IMR-90 (cell line): Measurements from ENCODE around the gene CRIP1. TPM values are rescaled to one million over a fixed set of nuclear protein-coding genes. Genes with fewer than 3 reads are reported as not detected.

ENCODE experiments used
- ATAC-seq: fragments of 200-7000 bp; cut with Tn5 transposase; 2 replicates; pipeline ENCODE4 v1.9.1; 2020; ENCODE audit warnings: low read depth, mild to moderate bottlenecking, moderate library complexity
- BruUV-seq: library from RNA; stranded (reverse); fragments of 400-500 nt; replicated peaks from 2 replicates; lab custom pipeline; 2021; lab: Mats Ljungman, UMichigan
- CTCF ChIA-PET: fragments of 300-600 bp; formaldehyde crosslinking; extraction: SDS; loops from one replicate; lab custom pipeline; 2021; ENCODE audit warnings: antibody characterized with exemption; lab: Yijun Ruan, JAX
- POLR2A ChIA-PET: fragments of 300-600 bp; sonication (Branson Sonifier 250); formaldehyde crosslinking; loops from one replicate; lab custom pipeline; 2022; ENCODE audit warnings: antibody characterized with exemption; ENCODE audit not compliant: unreplicated experiment; lab: Charles Lee
- DNase-seq: peaks from one replicate; pipeline ENCODE4 v3.0.0; 2013
- H2AFZ ChIP-seq: replicated peaks from 2 replicates; pipeline ENCODE3; 2013; ENCODE audit warnings: low read length, mild to moderate bottlenecking; ENCODE audit not compliant: poor library complexity
- H2AK5ac ChIP-seq: 2 replicates; pipeline ENCODE4 v1.6.1; 2013; ENCODE audit warnings: low read depth, low read length, inconsistent platforms
- H2AK9ac ChIP-seq: replicated peaks from 2 replicates; pipeline ENCODE3; 2013; ENCODE audit warnings: mild to moderate bottlenecking, low read depth, low read length, moderate library complexity; ENCODE audit not compliant: poor library complexity
- H2BK120ac ChIP-seq: 2 replicates; pipeline ENCODE4 v1.6.1; 2013; ENCODE audit warnings: low read depth, low read length, inconsistent platforms
- H2BK15ac ChIP-seq: 3 replicates; pipeline ENCODE4 v1.6.1; 2013; ENCODE audit warnings: low read depth, low read length, inconsistent platforms
- H2BK20ac ChIP-seq: 2 replicates; pipeline ENCODE4 v1.6.1; 2013; ENCODE audit warnings: low read depth, mild to moderate bottlenecking, inconsistent platforms, low read length, moderate library complexity
- H2BK5ac ChIP-seq: 2 replicates; pipeline ENCODE4 v1.6.1; 2013; ENCODE audit warnings: mild to moderate bottlenecking, low read depth, low read length, inconsistent platforms; ENCODE audit not compliant: poor library complexity, severe bottlenecking
- H3K14ac ChIP-seq: replicated peaks from 2 replicates; pipeline ENCODE4 v1.6.1; 2013; ENCODE audit warnings: low read depth, low read length, inconsistent platforms
- H3K18ac ChIP-seq: 2 replicates; pipeline ENCODE4 v1.6.1; 2013; ENCODE audit warnings: low read depth, low read length, control low read depth
- H3K23ac ChIP-seq: 2 replicates; pipeline ENCODE4 v1.6.1; 2013; ENCODE audit warnings: low read depth, low read length, inconsistent platforms
- H3K27ac ChIP-seq: 2 replicates; pipeline ENCODE4 v1.5.1; 2013; ENCODE audit warnings: mild to moderate bottlenecking, control low read depth, low read length; ENCODE audit not compliant: insufficient read depth
- H3K27me3 ChIP-seq: 2 replicates; pipeline ENCODE4 v1.6.1; 2013; ENCODE audit warnings: low read length; ENCODE audit not compliant: control insufficient read depth, insufficient read depth
- H3K36me3 ChIP-seq: 2 replicates; pipeline ENCODE4 v1.6.1; 2013; ENCODE audit warnings: low read length, mixed read lengths; ENCODE audit not compliant: control insufficient read depth, insufficient read depth
- H3K4ac ChIP-seq: 2 replicates; pipeline ENCODE4 v1.6.1; 2013; ENCODE audit warnings: low read depth, low read length, inconsistent platforms
- H3K4me1 ChIP-seq: 2 replicates; pipeline ENCODE4 v1.6.1; 2013; ENCODE audit warnings: low read length, mixed read lengths; ENCODE audit not compliant: control insufficient read depth, insufficient read depth
- H3K4me2 ChIP-seq: 2 replicates; pipeline ENCODE4 v1.6.1; 2013; ENCODE audit warnings: low read depth, mild to moderate bottlenecking, control low read depth, low read length, moderate library complexity
- H3K4me3 ChIP-seq: 2 replicates; pipeline ENCODE4 v1.5.1; 2013; ENCODE audit warnings: low read depth, mild to moderate bottlenecking, control low read depth, low read length, moderate library complexity; ENCODE audit not compliant: insufficient read depth
- H3K56ac ChIP-seq: 2 replicates; pipeline ENCODE4 v1.6.1; 2013; ENCODE audit warnings: low read length, inconsistent platforms; ENCODE audit not compliant: insufficient read depth; ENCODE audit errors: extremely low read depth
- H3K79me1 ChIP-seq, 2 experiments: 2 replicates each; pipeline ENCODE4 v1.6.1; 2013; ENCODE audit warnings: low read length in 2 of 2, inconsistent platforms in 1 of 2, low read depth in 1 of 2
- H3K9ac ChIP-seq: 2 replicates; pipeline ENCODE4 v1.6.1; 2013; ENCODE audit warnings: low read depth, low read length, control low read depth
- H3K9me1 ChIP-seq: 2 replicates; pipeline ENCODE4 v1.6.1; 2013; ENCODE audit warnings: low read length, inconsistent platforms; ENCODE audit not compliant: insufficient read depth
- H3K9me3 ChIP-seq: 2 replicates; pipeline ENCODE4 v1.6.1; 2013; ENCODE audit warnings: low read length; ENCODE audit not compliant: control insufficient read depth, insufficient read depth
- H4K20me1 ChIP-seq: 2 replicates; pipeline ENCODE4 v1.6.1; 2013; ENCODE audit warnings: low read length, inconsistent platforms; ENCODE audit not compliant: insufficient read depth
- H4K5ac ChIP-seq: 2 replicates; pipeline ENCODE4 v1.6.1; 2013; ENCODE audit warnings: mild to moderate bottlenecking, low read depth, low read length, control low read depth
- H4K8ac ChIP-seq, 2 experiments: 2 replicates each; pipeline ENCODE4 v1.6.1; 2013; ENCODE audit warnings: low read depth in 2 of 2, low read length in 2 of 2, control low read depth in 1 of 2, inconsistent platforms in 1 of 2
- H4K91ac ChIP-seq: 2 replicates; pipeline ENCODE4 v1.6.1; 2013; ENCODE audit warnings: low read depth, low read length, inconsistent platforms; ENCODE audit not compliant: insufficient read depth
- BHLHE40 ChIP-seq: fragments of 150-350 bp; IDR thresholded peaks from 2 replicates; pipeline ENCODE4 v1.6.1; 2016; ENCODE audit warnings: mild to moderate bottlenecking, low read depth, low read length
- CEBPB ChIP-seq: IDR thresholded peaks from 2 replicates; pipeline ENCODE4 v1.6.1; 2012; ENCODE audit warnings: low read depth, low read length, improper control_type of control experiment
- CHD1 ChIP-seq: IDR thresholded peaks from 2 replicates; pipeline ENCODE4 v1.6.1; 2012; ENCODE audit warnings: low read depth, low read length, improper control_type of control experiment
- CTCF ChIP-seq: conservative IDR thresholded peaks from 2 replicates; pipeline ENCODE4 v1.5.1; 2012; ENCODE audit warnings: mild to moderate bottlenecking, low read depth, low read length, improper control_type of control experiment
- MAFK ChIP-seq: IDR thresholded peaks from 2 replicates; pipeline ENCODE4 v1.6.1; 2012; ENCODE audit warnings: low read depth, low read length, improper control_type of control experiment
- MAZ ChIP-seq: IDR thresholded peaks from 2 replicates; pipeline ENCODE4 v1.6.1; 2012; ENCODE audit warnings: low read depth, mild to moderate bottlenecking, low read length, improper control_type of control experiment, moderate library complexity, borderline replicate concordance
- NFE2L2 ChIP-seq: fragments of 150-350 bp; IDR thresholded peaks from 2 replicates; pipeline ENCODE4 v1.6.1; 2016; ENCODE audit warnings: low read depth, mild to moderate bottlenecking, low read length
- POLR2A ChIP-seq: IDR thresholded peaks from 2 replicates; pipeline ENCODE4 v1.6.1; 2012; ENCODE audit warnings: mild to moderate bottlenecking, low read depth, low read length
- RAD21 ChIP-seq: IDR thresholded peaks from 2 replicates; pipeline ENCODE4 v1.6.1; 2012; ENCODE audit warnings: low read length, improper control_type of control experiment
- RCOR1 ChIP-seq: IDR thresholded peaks from 2 replicates; pipeline ENCODE4 v1.6.1; 2012; ENCODE audit warnings: mild to moderate bottlenecking, low read length, improper control_type of control experiment; ENCODE audit not compliant: insufficient replicate concordance
- SMC3 ChIP-seq: fragments of 150-350 bp; IDR thresholded peaks from 2 replicates; pipeline ENCODE4 v1.6.1; 2016; ENCODE audit warnings: low read depth, mild to moderate bottlenecking, antibody characterized with exemption, low read length, moderate library complexity
- USF2 ChIP-seq: fragments of 150-350 bp; IDR thresholded peaks from 2 replicates; pipeline ENCODE4 v1.6.1; 2017; ENCODE audit warnings: mild to moderate bottlenecking, antibody characterized with exemption, low read length, low read depth
- WGBS, 2 experiments: methylation state at CpG; one replicate each; pipeline versions ENCODE4 v1.1.5 to v1.1.7; 2013; ENCODE audit warnings: missing lambda C conversion rate in 2 of 2; ENCODE audit not compliant: insufficient read length in 1 of 2; ENCODE audit errors: extremely low coverage in 2 of 2; 5-methylcytosine and 5-hydroxymethylcytosine counted together
- dilution Hi-C: fragments of 300-500 bp; cut with HindIII; formaldehyde crosslinking; loops from one replicate; pipeline ENCODE4 v1.14.3; 2018; ENCODE audit warnings: low sequenced_read_pairs; ENCODE audit not compliant: unreplicated experiment
- in situ Hi-C: fragments of 300-500 bp; cut with MboI; formaldehyde crosslinking; loops from 3 replicates; pipeline ENCODE4 v1.14.3; 2019; ENCODE audit warnings: low sequenced_read_pairs, inconsistent platforms, mixed read lengths
- intact Hi-C: fragments of 100-400 bp; cut with micrococcal nuclease; formaldehyde crosslinking; loops from 2 replicates; pipeline ENCODE4 v1.10.0; 2022
- polyA plus RNA-seq, 3 experiments: library from polyadenylated mRNA; depleted of rRNA; stranded (reverse); fragments of >200 nt; gene quantifications; 2 replicates each; pipeline ENCODE4 v1.2.3, GENCODE V29; 2012; ENCODE audit warnings: low replicate concordance in 1 of 3
- total RNA-seq: library from RNA; depleted of rRNA; stranded (reverse); fragments of >200 nt; gene quantifications from 2 replicates; pipeline ENCODE4 v1.2.3, GENCODE V29; 2012

The CRIP1 gene
- total and polyA plus RNA-seq, 2 of the 4 experiments (the other 2 are of a cell fraction), result 0.21 TPM; not detected in 1

GRCh38 chr14:105494606-105494929 lies 7.9 kb downstream of the CRIP1 start:
- H2BK15ac ChIP-seq, result no peak overlapping the region
- H4K91ac ChIP-seq, result no peak overlapping the region
- no peak overlapping the region for H3K23ac ChIP-seq
- no peaks in the 10 kb centered on the region for H3K27me3 ChIP-seq
- H3K9ac ChIP-seq, result no peak overlapping the region
- TF ChIP-seq SMC3 (no peak), RCOR1 (no peak), CTCF (no peak), CEBPB (no peak), RAD21 (no peak), POLR2A (no peak), USF2 (no peak), MAFK (no peak), CHD1 (no peak), NFE2L2 (no peak), MAZ (no peak), BHLHE40 (no peak)
- H2BK20ac ChIP-seq, result no peak overlapping the region
- DNase-seq, result no peak
- no CpG with 5 or more reads among the region's 6 CpGs for WGBS, 2 experiments
- ATAC-seq, result no peak
- in situ Hi-C loops, result no loop called here
- no peak overlapping the region for H3K18ac ChIP-seq
- H4K5ac ChIP-seq, result no peak overlapping the region
- H2BK120ac ChIP-seq, result no peak overlapping the region
- no peak overlapping the region for H3K4me3 ChIP-seq
- H3K4ac ChIP-seq, result no peak overlapping the region
- no peak overlapping the region for H4K8ac ChIP-seq
- no peak overlapping the region for H2BK5ac ChIP-seq
- H3K56ac ChIP-seq, result no peak overlapping the region
- ChIA-PET POLR2A (no interaction called here), CTCF (no interaction called here)
- H2AFZ ChIP-seq, result no peak overlapping the region
- intact Hi-C loops, result loop anchor here (5.0 kb wide), 1 partner anchor 33 kb away; the partner anchor contains the start of gene TMEM121
- peaks cover 0 to 5% of the 10 kb centered on the region in 2 experiments; a peak in 1 of 4 replicates for H3K79me1 ChIP-seq
- H3K4me2 ChIP-seq, result no peak overlapping the region
- dilution Hi-C loops, result no loop called here
- peaks cover 6% of the 10 kb centered on the region; the same call in 1 of the 2 replicates for H3K9me1 ChIP-seq
- no peak overlapping the region for H2AK9ac ChIP-seq
- 0 out of 2 replicates have a peak, but pooled peaks cover 6% of the 10 kb centered on the region for H4K20me1 ChIP-seq
- H2AK5ac ChIP-seq, result no peak overlapping the region
- no peaks in the 10 kb centered on the region for H3K9me3 ChIP-seq
- no TSS peak for BruUV-seq
- H3K14ac ChIP-seq, result no peak overlapping the region
- H3K4me1 ChIP-seq, result 0 out of 2 replicates have a peak, but pooled peaks cover 2% of the 10 kb centered on the region
- no peak overlapping the region for H3K27ac ChIP-seq
- H3K36me3 ChIP-seq, result no peaks in the 10 kb centered on the region
